ENCODE measurements around the gene GNG12. TPM values are rescaled to one million over a fixed set of nuclear protein-coding genes. Genes with fewer than 3 reads are reported as not detected.

GNG12 gene
- total and polyA plus RNA-seq, 2 experiments from 2014 or later = 265 to 309 TPM

DNA sequence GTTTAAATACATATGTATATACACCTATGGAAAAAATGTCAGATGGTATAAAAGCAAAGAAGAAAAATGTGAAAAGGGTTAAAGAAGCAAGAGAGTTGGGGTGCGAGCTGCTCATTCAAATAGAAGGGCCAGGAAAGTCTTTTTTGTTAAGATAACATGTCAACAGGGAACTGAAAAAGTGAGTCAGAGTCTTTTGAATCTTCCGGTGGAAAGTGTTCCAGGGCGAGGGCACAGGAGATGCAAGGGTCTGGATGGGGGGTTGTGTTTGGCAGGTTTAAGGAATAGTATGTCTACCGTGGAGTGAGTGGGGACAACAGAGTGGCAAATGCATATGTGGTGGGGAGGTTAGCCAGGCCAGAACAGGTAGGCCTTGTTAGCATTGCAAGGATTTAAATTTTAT lies 22.2 kb upstream of the GNG12 start:
- Histone ChIP-seq H2AFZ (0 out of 2 replicates have a peak overlapping the region, but pooled peaks have one; percentile 13), H3K4me2 (ENCODE audit: unreplicated experiment) (no peak overlapping the region), H3K36me3 (ENCODE audit: low read depth) (no peaks in the 10 kb centered on the region), H3K9ac (no peak overlapping the region), H3K9me2 (ENCODE audit: insufficient read depth) (no peaks in the 10 kb centered on the region), H3K27me3 (replicated peaks; ENCODE audit: insufficient read depth) (no peaks in the 10 kb centered on the region), H3K27ac (no peak overlapping the region), H3K4me1 (ENCODE audit: insufficient read depth) (peaks cover 5% of the 10 kb centered on the region), H4K20me1 (ENCODE audit: insufficient read depth) (no peaks in the 10 kb centered on the region), H3K4me3 (no peak overlapping the region), H3F3A (ENCODE audit: insufficient read depth) (0 out of 2 replicates have a peak, but pooled peaks cover 1% of the 10 kb centered on the region), H3K79me2 (ENCODE audit: insufficient read depth) (no peaks in the 10 kb centered on the region), H3K9me3 (ENCODE audit: low read depth) (no peaks in the 10 kb centered on the region)
- 81 to 82% methylated on average over 4 of the region's 4 CpGs for WGBS, 2 experiments (ENCODE audit: low coverage in 1 of 2, low lambda C conversion rate in 2 of 2, missing lambda C conversion rate in 2 of 2)
- no peak for TF ChIP-seq EZH2 (IDR thresholded peaks at IDR 0.05; ENCODE audit: insufficient read depth, poor library complexity, severe bottlenecking)
- no peak for TF ChIP-seq EZH2phosphoT487 (IDR thresholded peaks at IDR 0.05; ENCODE audit: insufficient read depth, low read depth)
- no peak for DNase-seq
- in situ Hi-C loops (cut with MboI) = loop anchor here (10.0 kb wide), 1 partner anchor 489 kb away; no protein-coding TSS in a partner anchor

DNA sequence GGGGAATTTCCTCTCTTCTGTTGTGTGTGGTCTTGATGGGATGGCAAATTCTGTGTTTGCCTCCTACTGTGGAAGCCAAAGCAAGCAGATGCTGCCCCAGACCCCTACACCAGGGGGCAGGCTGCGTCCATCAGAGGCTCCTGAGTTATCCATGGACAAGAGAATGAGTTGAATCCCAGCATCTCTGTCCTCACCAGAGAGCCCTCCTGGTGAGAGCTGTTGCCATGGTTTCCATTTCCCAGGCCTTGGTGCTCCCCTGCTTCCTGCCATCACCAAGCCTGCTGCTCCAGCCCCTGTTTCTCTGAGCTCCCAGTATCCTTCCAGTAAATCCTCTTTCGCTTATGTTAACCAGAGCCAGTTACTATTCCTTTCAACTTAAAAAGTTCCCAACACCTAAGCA lies 20.4 kb upstream of the GNG12 start:
- no peaks in the 10 kb centered on the region for H3K9me3 ChIP-seq (ENCODE audit: low read depth)
- no peak overlapping the region for H3K9ac ChIP-seq
- peaks cover 10% of the 10 kb centered on the region for H3K4me1 ChIP-seq (ENCODE audit: insufficient read depth)
- 0 to 4% methylated on average over 2 of the region's 2 CpGs for WGBS, 2 experiments (ENCODE audit: low coverage in 1 of 2, low lambda C conversion rate in 2 of 2, missing lambda C conversion rate in 2 of 2)
- H3F3A ChIP-seq (ENCODE audit: insufficient read depth) = 0 out of 2 replicates have a peak, but pooled peaks cover 5% of the 10 kb centered on the region
- in situ Hi-C loops (cut with MboI) = loop anchor here (5.0 to 10.0 kb wide), 2 partner anchors 254 to 491 kb away; no protein-coding TSS in a partner anchor
- no peak overlapping the region for H3K27ac ChIP-seq
- H3K79me2 ChIP-seq (ENCODE audit: insufficient read depth) = no peaks in the 10 kb centered on the region
- TF ChIP-seq EZH2 (IDR thresholded peaks at IDR 0.05; ENCODE audit: insufficient read depth, poor library complexity, severe bottlenecking) (no peak), EZH2phosphoT487 (IDR thresholded peaks at IDR 0.05; ENCODE audit: insufficient read depth, low read depth) (no peak)
- H3K27me3 ChIP-seq (replicated peaks; ENCODE audit: insufficient read depth) = no peaks in the 10 kb centered on the region
- no peaks in the 10 kb centered on the region for H3K9me2 ChIP-seq (ENCODE audit: insufficient read depth)
- H3K36me3 ChIP-seq (ENCODE audit: low read depth) = no peaks in the 10 kb centered on the region
- no peak overlapping the region for H3K4me2 ChIP-seq (ENCODE audit: unreplicated experiment)
- H4K20me1 ChIP-seq (ENCODE audit: insufficient read depth) = no peaks in the 10 kb centered on the region
- no peak overlapping the region for H3K4me3 ChIP-seq
- no peak overlapping the region for H2AFZ ChIP-seq
- peak; percentile 86 for DNase-seq

DNA sequence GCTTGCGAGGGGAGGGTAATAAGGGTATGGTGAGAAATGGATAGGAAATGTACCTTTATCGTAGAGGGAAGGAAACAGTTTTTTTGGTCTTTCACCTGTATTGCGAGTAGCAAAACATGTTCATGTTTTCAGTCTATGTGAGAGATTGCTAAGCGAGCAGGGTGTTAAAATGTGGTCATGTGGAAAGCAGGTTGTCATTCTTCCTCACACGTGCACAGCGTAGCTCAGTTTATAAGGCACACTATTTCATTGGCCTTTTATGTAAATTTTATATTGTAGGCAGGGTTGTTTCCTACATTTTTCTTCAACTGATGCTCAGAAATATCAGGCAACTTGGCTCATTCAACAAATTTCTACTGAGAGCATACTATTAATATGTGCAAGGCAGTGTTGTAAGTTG lies 18.5 kb upstream of the GNG12 start:
- 91 to 94% methylated on average over 6 of the region's 6 CpGs for WGBS, 2 experiments (ENCODE audit: low coverage in 1 of 2, low lambda C conversion rate in 2 of 2, missing lambda C conversion rate in 2 of 2)
- in situ Hi-C loops (cut with MboI) = loop anchor here (5.0 to 10.0 kb wide), 2 partner anchors 256 to 493 kb away; no protein-coding TSS in a partner anchor
- TF ChIP-seq EZH2 (IDR thresholded peaks at IDR 0.05; ENCODE audit: insufficient read depth, poor library complexity, severe bottlenecking) (no peak), EZH2phosphoT487 (IDR thresholded peaks at IDR 0.05; ENCODE audit: insufficient read depth, low read depth) (no peak)
- Histone ChIP-seq H3K79me2 (ENCODE audit: insufficient read depth) (no peaks in the 10 kb centered on the region), H3K9me3 (ENCODE audit: low read depth) (no peaks in the 10 kb centered on the region), H2AFZ (no peak overlapping the region), H3K4me2 (ENCODE audit: unreplicated experiment) (no peak overlapping the region), H3K27me3 (replicated peaks; ENCODE audit: insufficient read depth) (no peaks in the 10 kb centered on the region), H3K36me3 (ENCODE audit: low read depth) (no peaks in the 10 kb centered on the region), H3K9ac (no peak overlapping the region), H3K4me3 (no peak overlapping the region), H3K4me1 (ENCODE audit: insufficient read depth) (peaks cover 10% of the 10 kb centered on the region), H3F3A (ENCODE audit: insufficient read depth) (0 out of 2 replicates have a peak, but pooled peaks cover 5% of the 10 kb centered on the region), H3K27ac (no peak overlapping the region), H3K9me2 (ENCODE audit: insufficient read depth) (no peaks in the 10 kb centered on the region), H4K20me1 (ENCODE audit: insufficient read depth) (no peaks in the 10 kb centered on the region)
- no peak for DNase-seq

DNA sequence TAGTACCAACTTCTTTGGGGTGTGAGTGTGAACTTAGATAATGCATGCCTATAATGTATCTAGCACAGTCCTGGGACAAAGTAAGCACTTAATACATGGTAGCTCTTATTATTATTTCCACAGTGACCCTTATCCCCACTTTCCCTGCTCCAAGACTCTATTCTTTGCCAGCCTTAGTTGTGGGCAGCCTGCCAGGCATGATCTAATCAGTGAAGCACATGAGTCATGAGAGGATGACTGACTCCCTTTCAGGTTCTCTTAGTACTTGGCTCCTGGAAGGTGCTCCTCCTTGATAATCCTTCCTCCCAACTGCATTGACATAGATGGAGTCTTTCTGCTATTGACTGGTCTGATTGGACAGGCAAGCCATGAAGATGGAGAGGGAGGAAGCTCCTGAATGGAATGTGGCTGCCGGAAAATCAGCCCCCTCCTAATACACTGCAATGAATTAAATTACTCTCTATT lies 17.4 kb upstream of the GNG12 start:
- Histone ChIP-seq H4K20me1 (ENCODE audit: insufficient read depth) (no peaks in the 10 kb centered on the region), H3K9me3 (ENCODE audit: low read depth) (no peaks in the 10 kb centered on the region), H3K79me2 (ENCODE audit: insufficient read depth) (no peaks in the 10 kb centered on the region), H3K9ac (no peak overlapping the region), H3K9me2 (ENCODE audit: insufficient read depth) (no peaks in the 10 kb centered on the region), H3K36me3 (ENCODE audit: low read depth) (no peaks in the 10 kb centered on the region), H2AFZ (no peak overlapping the region), H3F3A (ENCODE audit: insufficient read depth) (0 out of 2 replicates have a peak, but pooled peaks cover 5% of the 10 kb centered on the region), H3K4me3 (no peak overlapping the region), H3K4me1 (ENCODE audit: insufficient read depth) (peaks cover 10% of the 10 kb centered on the region), H3K27ac (no peak overlapping the region), H3K4me2 (ENCODE audit: unreplicated experiment) (peak overlapping the region; percentile 44), H3K27me3 (replicated peaks; ENCODE audit: insufficient read depth) (no peaks in the 10 kb centered on the region)
- 52 to 56% methylated on average over 1 of the region's 1 CpG for WGBS, 2 experiments (ENCODE audit: low coverage in 1 of 2, low lambda C conversion rate in 2 of 2, missing lambda C conversion rate in 2 of 2)
- in situ Hi-C loops (cut with MboI) = loop anchor here (5.0 to 10.0 kb wide), 2 partner anchors 257 to 494 kb away; no protein-coding TSS in a partner anchor
- TF ChIP-seq EZH2 (IDR thresholded peaks at IDR 0.05; ENCODE audit: insufficient read depth, poor library complexity, severe bottlenecking) (no peak), EZH2phosphoT487 (IDR thresholded peaks at IDR 0.05; ENCODE audit: insufficient read depth, low read depth) (no peak)
- DNase-seq = peak; percentile 92
